ENCODE measurements around the gene GFER.

Gene GFER

DNA sequence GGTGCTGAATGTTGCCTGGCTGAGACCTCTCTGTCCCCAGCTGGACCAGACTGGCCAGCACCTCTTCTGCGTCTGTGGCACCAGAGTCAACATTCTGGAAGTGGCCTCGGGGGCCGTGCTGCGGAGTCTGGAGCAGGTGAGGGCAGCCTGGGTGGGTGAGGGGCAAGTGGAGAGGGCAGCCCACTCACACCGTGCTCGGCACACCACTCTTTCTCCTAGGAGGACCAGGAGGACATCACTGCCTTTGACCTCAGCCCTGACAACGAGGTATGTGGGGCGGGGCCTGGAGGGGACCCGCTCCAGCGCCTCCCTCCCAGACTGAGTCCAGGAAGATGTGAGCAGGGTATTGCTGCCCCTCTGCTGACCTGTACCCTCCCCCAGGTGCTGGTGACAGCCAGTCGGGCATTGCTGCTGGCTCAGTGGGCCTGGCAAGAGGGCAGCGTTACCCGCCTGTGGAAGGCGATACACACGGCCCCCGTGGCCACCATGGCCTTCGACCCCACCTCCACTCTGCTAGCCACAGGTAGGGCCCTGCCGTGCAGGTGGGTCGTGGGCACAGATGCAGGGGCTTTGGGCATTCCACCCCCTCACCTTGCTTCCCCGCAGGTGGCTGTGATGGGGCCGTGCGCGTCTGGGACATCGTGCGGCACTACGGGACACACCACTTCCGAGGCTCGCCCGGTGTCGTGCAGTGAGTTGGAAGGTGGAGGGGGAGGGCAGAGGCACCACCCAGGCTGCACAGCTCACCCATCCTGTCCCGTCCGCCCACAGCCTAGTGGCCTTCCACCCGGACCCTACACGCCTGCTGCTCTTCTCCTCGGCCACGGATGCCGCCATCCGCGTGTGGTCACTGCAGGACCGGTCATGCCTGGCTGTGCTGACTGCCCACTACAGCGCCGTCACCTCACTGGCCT, 9.6 kb upstream of the GFER start:
- no peak for DNase-seq (ENCODE audit: extremely low read depth in 1 of 2, low read depth in 1 of 2)

DNA sequence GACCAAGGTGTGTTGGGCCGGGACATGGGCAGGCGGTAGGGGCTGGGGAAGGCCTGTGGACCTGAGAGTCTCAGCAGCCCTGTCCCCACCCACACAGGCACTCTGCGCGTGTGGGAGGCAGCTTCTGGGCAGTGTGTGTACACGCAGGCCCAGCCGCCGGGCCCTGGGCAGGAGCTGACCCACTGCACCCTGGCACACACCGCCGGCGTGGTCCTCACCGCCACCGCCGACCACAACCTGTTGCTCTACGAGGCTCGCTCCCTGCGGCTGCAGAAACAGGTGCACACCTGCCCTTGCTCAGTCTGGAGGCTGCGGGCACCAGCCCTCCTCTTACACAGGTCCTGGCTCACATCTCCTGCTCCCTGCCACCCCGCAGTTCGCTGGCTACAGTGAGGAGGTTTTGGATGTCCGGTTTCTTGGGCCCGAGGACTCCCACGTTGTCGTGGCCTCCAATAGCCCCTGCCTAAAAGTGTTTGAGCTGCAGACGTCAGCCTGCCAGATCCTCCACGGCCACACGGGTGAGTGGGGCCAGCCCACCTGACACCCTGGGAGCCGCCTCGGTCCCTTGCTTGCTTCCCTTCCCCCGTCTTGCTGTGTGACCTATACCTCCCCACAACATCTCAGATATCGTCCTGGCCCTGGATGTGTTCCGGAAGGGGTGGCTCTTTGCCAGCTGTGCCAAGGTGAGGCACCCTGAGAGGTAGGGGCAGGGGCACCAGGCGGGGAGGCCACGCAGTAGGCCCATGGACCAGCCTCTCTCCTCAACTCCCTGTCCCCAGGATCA, 8.4 kb upstream of the GFER start:
- DNase-seq (ENCODE audit: extremely low read depth in 1 of 2, low read depth in 1 of 2) = no peak

DNA sequence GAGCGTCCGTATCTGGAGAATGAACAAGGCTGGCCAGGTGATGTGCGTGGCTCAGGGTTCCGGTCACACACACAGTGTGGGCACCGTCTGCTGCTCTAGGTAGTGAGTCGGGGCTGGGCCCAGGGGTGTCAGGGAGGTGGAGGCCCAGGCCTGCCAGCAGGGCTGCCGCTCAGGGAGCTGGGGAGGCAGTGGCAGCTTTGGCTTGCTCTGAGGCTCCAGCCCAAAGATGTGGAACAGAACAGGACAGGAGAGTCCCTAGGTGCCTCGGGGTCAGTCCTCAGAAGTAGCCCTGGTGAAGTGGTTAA, 7.8 kb upstream of the GFER start:
- DNase-seq (ENCODE audit: extremely low read depth in 1 of 2, low read depth in 1 of 2) = no peak

DNA sequence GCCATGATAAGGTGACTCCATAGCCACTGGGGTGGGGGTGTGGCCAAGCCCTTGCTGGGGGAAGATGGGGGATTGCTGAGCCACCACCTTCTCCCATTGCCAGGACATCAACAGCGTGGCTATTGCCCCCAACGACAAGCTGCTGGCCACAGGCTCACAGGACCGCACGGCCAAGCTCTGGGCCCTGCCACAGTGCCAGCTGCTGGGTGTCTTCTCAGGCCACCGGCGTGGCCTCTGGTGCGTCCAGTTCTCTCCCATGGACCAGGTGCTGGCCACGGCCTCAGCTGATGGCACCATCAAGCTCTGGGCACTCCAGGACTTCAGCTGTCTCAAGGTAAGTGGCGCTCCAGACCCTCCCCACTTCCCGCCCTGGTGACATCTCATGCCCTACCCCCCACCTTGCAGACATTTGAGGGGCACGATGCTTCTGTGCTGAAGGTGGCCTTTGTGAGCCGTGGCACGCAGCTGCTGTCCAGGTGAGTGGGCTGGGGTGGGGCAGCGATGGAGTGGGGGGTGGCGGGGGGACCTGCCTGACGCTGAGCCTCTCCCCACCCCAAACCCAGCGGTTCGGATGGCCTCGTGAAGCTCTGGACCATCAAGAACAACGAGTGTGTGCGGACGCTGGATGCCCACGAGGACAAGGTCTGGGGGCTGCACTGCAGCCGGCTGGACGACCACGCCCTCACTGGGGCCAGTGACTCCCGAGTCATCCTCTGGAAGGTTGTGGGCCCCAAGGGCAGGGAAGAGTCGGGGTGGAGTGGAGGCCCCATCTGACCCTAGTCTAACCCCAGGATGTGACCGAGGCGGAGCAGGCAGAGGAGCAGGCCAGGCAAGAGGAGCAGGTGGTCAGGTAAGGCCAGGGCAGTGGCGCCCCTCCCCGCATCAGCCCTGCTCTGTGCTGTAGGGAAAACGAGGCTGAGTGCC, 6.8 kb upstream of the GFER start:
- no peak for DNase-seq (ENCODE audit: extremely low read depth in 1 of 2, low read depth in 1 of 2)

DNA sequence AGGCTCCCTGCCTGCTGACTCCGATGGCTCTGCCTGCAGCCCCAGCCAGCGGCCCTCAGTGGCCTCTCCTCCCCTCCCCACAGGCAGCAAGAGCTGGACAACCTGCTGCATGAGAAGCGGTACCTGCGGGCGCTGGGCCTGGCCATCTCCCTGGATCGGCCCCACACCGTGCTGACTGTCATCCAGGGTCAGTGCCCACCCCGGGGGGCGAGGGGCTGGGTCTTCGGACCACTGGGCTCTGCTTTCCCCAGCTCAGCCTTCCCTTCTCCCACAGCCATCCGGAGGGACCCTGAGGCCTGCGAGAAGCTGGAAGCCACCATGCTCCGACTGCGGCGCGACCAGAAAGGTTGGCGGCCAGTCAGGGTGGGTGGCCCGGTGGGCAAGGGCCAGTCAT, 6.1 kb upstream of the GFER start:
- DNase-seq (ENCODE audit: extremely low read depth in 1 of 2, low read depth in 1 of 2) = no peak

DNA sequence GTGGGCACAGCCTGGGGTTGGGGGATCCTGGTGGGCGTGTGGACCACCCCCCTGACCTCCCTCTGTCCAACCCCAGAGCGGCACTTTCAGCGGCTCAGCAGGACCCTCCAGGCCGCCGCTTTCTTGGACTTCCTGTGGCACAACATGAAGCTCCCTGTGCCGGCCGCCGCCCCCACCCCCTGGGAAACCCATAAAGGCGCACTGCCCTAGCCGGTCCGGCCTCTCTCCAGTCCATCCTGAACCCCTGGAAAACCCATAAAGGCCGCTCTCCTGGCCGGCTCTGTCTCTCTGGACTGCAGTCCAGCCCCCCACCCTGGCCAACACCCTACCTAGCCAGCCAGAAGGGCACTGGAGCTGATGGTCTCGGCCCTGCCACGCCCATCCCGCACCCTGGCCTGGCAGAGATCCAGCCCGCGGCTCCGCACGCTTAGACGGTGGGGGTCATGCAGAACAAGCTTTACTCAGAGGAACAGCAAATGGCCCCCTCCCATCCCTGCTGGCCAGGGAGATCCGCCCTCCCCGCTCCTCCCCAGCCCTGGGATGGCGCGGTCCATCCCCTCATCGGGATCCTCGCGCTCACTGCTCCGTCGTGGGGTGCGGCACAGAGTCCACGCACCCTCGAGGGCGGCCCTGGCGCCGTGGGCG, 5.4 kb upstream of the GFER start:
- DNase-seq (ENCODE audit: extremely low read depth in 1 of 2, low read depth in 1 of 2) = no peak

DNA sequence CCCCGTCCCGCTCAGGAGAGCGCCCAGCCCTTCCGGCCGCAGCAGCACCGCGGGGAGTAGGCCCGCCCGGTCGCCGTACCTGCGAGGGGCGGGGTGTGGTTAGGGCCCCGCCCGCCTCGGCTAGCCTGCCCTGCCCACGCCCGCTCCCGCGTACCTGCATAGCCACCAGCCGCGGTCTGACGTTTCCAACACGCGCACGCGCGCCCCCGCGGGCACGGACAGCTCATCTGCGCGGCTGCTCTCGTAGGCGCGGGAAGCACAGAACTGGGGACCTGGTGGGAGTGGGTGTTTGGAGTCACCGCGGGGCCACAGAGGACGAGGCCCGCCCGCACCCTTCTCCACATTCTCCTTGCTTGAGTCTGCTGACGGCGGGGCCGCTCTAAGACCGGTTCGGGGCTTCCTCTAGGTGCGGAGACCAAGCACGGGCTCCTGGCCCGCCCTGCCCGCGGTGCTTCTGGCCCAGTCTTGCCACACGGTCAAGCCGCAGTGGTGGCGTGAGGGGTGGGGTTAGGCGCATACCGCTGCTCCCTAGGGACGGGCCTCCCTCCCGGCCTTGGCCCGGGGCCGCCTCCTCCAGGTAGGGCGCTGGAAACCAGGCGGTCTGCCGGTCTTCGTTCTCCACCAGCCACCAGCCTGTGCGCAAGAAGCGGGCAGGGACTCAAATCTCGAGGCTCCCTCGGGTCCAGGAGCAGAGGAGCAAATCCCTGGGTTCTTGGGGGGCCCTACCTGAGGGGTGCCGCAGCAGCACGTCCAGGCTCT, 4.5 kb upstream of the GFER start:
- no peak for DNase-seq (ENCODE audit: extremely low read depth in 1 of 2, low read depth in 1 of 2)

DNA sequence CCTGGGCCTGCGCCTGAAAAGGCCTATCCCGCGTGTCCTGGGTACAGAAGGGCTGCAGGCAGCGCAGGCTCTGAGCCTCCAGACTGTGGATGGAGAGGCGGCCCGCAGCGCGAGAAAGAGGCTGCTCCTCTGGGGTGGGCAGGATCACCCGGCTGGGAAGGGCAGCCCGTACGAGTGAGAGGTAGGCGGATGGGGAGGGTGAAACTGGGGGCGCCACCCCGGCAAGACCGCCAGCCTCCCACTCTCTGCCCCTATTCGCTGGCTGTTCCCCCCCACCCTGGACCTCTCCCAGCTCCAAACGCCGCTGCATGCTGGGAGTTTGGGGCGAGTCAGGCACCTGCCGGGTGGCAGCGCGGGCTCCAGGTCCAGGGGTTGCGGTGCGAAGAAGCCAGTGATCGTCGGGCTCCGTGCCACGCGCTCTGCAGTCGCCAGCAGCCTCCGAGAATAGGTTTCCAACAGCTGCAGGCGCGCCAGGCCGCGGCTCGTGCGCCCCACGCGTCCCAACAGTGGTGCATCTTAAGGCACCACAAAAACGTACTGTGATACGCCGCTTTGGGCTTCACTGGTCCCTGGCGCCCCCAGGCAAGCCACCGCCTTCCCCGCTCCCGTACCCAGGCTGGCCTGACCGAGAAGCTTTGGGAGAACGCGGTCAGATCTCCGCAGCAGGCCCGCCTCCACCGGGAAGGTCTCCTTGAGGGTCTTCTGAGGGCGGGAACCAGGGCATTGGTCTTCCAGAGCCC, 3.8 kb upstream of the GFER start:
- no peak for DNase-seq (ENCODE audit: extremely low read depth in 1 of 2, low read depth in 1 of 2)

DNA sequence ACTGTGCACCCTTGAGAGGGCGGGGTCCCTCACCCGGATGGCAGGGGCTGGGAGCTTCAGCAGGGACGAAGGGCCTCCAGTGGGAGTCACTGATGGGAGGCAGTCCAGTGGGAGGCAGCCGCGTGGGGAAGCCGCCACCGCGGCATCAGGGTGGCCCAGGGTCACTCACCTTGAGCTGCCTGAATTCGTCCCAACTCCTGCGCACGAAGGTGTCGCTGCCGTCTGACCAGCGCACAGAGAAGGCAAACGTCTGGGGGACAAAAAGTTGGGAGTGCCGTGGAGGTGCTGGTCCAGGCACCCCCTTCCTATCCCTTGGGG, 3.3 kb upstream of the GFER start:
- no peak for DNase-seq (ENCODE audit: extremely low read depth in 1 of 2, low read depth in 1 of 2)

DNA sequence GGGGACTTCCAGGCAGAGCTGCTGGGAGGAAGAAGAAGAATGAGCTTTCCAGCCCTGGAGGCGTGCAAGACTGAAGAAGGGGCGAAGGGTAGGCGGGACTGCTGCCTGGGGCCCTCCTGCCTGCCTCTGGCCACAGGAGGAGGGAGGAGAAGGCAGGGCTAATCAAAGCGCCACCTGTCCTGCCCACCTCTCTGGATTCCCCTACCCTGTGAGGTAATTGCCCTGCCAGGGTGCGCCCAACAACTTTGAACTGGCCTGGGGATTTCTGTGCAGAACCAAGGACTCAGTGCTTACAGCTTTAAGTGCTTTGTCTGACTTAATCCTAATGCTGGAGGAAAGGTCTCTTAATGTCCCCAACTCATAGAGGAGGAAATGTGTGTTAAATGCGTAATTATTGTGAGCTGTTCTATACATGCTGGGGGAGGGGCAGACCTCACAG, 2.6 kb upstream of the GFER start, which contains the start of gene NOXO1:
Gene NOXO1, minus strand, starts transcription at position 72 of the 439 bp plus-strand sequence. CDS start 290 bp downstream, outside the sequence.
- DNase-seq (ENCODE audit: extremely low read depth in 1 of 2, low read depth in 1 of 2) = no peak

DNA sequence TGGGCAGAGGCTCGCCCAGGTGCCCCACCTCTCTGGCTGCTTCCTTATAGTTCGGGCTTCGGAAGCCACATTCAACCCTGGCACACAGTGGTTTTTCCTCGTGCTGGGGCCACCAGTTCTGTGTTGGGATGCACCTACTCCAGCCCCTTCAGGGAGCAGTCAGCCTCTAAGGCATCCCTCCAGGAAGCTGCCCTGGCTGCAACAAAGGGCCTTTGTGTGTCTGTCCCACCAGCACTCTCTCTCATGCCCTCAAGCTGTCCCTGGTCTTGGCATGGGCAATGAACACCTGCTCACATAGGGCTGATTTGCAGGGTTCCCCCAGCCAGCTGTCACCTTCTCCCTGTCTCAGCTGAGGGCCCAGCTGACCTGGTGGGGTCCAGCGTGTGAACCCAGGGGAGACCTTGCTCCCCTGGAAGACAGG, 2.0 kb upstream of the GFER start:
- DNase-seq (ENCODE audit: extremely low read depth in 1 of 2, low read depth in 1 of 2) = no peak

DNA sequence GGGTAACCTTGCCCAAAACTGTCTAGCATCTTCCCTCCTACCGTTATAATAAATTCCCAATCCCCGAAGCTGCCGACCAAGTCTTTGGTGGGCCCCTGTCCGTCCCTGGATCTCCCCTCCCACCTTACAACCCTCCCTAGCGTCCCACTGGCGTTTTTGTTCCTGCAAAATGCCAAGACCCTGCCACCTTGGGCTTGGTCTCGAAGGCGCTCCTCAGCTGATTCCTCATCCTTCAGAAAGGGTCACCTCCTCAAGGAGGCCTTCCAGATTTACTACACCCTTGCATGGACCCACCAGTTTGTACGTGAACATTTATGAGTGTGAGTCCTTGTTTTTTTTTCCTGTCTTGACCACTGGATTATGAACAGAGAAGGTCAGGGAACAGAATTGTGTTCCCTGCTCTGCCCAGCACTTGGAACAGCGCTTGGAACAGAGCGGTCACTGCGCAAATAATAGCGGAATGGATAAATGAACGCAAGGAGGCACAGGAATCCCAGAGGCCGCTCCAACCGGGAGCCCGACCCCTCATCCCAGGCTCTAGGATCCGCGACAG, 926 bp upstream of the GFER start:
- no peak for DNase-seq (ENCODE audit: extremely low read depth in 1 of 2, low read depth in 1 of 2)

DNA sequence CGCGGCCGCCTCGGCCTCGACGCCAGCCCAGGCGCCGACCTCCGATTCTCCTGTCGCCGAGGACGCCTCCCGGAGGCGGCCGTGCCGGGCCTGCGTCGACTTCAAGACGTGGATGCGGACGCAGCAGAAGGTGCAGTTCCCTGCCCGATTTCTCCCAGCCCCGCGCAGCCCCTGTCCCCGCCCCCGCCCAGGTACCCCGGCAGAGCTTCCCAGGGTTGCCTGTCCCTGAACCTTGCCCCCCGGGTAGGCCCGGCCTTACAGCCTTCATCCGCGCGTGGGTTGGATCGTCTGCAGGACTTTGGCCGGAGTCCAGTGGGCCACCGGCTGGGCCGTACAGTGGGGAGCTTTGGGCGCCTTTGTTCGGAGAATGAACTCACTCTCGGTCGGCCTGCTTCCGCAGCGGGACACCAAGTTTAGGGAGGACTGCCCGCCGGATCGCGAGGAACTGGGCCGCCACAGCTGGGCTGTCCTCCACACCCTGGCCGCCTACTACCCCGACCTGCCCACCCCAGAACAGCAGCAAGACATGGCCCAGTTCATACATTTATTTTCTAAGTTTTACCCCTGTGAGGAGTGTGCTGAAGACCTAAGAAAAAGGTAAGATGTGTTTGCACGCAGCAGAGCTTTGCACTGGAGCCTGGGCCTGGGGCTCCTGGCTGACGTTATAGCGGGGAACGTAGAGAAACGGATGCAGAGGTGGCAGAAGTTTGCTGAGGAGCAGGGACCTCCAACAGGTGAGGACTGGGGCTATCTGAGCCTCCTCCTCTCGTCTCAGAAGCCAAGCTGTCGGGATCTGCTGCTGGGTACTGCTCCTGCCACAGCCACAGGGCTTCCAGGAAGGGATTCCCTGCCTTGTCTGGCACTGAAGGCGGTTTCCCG, 593 bp downstream of the GFER start:
- no peak for DNase-seq (ENCODE audit: extremely low read depth in 1 of 2, low read depth in 1 of 2)

DNA sequence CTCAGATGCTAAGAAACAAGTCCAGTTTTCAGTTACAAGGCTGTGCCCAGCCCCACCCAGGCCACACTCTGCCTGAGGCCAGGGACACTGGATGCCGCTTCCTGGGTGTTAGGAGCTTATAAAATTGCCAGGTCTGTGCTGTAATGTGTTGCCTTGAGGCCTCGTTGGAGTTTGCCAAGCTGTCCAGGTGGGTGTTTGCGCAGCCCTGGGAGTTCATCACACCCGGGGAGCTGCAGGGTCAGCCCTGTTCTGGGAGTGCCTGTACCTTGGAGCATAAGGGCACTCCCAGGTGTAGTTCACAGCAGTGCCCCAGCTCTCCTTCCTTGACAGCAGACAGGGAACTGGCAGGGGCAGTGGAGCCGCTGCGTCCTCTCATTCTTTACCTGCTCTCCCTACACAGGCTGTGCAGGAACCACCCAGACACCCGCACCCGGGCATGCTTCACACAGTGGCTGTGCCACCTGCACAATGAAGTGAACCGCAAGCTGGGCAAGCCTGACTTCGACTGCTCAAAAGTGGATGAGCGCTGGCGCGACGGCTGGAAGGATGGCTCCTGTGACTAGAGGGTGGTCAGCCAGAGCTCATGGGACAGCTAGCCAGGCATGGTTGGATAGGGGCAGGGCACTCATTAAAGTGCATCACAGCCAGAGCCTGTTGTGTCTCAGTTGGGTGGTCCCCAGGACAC, 1.6 kb downstream of the GFER start:
- DNase-seq (ENCODE audit: extremely low read depth in 1 of 2, low read depth in 1 of 2) = no peak

DNA sequence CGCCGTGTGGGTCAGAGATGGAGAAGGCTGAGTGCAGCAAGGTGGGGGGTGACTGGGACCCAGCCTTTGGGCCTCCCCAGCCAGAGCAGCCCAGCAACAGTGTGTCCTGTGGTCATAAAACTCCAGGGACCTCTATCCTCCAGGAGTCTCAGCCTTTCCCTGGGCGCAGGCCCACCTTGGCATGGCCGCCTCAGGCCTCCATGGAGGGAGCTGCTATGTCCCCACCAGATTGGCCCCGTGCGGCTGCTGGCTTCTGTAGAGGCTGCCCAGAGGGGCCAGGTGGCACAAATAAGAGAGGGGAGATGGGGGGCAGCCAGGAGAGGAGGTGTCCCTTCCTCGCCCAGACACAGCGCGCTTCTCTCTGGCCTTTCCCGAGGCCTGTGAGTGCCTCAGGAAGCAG, 3.2 kb downstream of the GFER start:
- DNase-seq (ENCODE audit: extremely low read depth in 1 of 2, low read depth in 1 of 2) = no peak

DNA sequence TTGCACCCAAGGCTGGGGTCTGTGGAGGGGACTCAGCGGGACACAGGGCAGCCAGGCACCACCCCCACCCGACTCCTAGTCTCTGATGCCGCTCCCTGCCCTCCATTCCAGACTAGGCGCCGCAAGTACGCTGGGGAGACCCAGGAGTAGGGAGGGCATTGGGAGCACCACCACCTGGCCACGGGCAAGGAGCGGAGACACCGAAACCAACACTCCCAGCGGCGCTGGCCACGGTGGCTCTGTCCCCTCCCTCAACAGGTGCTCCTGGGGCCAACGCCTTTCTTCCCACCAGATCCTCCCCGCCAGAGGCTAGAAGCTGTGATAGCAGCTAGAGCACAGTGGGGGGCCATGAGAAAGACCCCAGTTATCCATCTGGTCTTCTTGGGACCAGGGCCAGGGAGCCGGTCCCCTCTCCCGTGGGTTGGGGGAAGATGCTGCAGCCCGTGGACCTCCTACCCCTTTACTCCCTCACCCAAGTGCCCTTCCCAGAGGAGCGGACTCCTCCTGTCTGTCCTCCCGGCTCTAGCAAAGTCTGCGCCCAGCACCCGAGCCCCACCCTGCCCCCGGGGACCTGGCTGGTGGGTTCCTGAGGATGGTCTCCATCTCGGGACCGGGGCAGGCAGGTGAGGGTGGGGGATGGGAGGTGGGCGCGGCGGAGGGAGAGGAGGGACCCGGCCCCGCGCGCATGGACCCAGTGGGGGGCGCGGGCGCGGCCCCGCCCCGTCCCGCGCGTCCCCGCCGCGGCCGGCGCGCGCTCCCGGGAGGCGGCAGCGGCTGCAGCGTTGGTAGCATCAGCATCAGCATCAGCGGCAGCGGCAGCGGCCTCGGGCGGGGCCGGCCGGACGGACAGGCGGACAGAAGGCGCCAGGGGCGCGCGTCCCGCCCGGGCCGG, 5.5 kb downstream of the GFER start, which contains the start of gene SYNGR3:
Gene SYNGR3, plus strand, starts transcription at position 762 of the 892 bp plus-strand sequence. CDS start 133 bp downstream, outside the sequence.
- no peak for DNase-seq (ENCODE audit: extremely low read depth in 1 of 2, low read depth in 1 of 2)

DNA sequence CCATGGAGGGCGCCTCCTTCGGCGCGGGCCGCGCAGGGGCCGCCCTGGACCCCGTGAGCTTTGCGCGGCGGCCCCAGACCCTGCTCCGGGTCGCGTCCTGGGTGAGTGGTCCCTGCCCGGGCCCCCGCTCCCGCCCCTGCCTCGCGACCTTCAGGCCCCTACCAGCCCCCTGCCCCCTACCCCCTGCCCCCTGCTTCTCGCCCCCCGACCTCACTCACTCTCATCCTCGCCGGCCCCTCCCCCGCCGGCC, 6.0 kb downstream of the GFER start:
- no peak for DNase-seq (ENCODE audit: extremely low read depth in 1 of 2, low read depth in 1 of 2)

Data from stimulated activated CD8-positive, alpha-beta memory T cell treated with anti-CD3 and anti-CD28 coated beads, Interleukin-7, amount 100 ng/mL, for 48 hours (primary cell).